Muscle layer of duodenum (tissue), 2 donors: ENCODE data around the gene ATP5F1D.

Experiments used
- H3K27ac ChIP-seq: one replicate; pipeline ENCODE4 v1.7.0; 2013; ENCODE audit warnings: mild to moderate bottlenecking, low read length
- H3K27me3 ChIP-seq: one replicate; pipeline ENCODE4 v1.7.0; 2013; ENCODE audit warnings: low read depth, mild to moderate bottlenecking, control low read depth, low read length
- H3K36me3 ChIP-seq, 2 donors: one replicate each; pipeline ENCODE4 v1.7.0; 2013; ENCODE audit warnings: low read length in 2 of 2, control low read depth in 1 of 2, mild to moderate bottlenecking in 1 of 2; ENCODE audit not compliant: insufficient read depth in 2 of 2, control insufficient read depth in 1 of 2
- H3K4me1 ChIP-seq, 2 donors: one replicate each; pipeline ENCODE4 v1.7.0; 2013; ENCODE audit warnings: low read length in 2 of 2, mild to moderate bottlenecking in 2 of 2, control low read depth in 1 of 2, moderate library complexity in 1 of 2; ENCODE audit not compliant: insufficient read depth in 2 of 2, control insufficient read depth in 1 of 2
- H3K4me3 ChIP-seq, 2 donors: one replicate each; pipeline ENCODE4 v1.7.0; 2013; ENCODE audit warnings: low read length in 2 of 2, low read depth in 1 of 2, mild to moderate bottlenecking in 1 of 2
- H3K9me3 ChIP-seq, 2 donors: one replicate each; pipeline ENCODE4 v1.7.0; 2013; ENCODE audit warnings: low read length in 2 of 2, control low read depth in 1 of 2, mild to moderate bottlenecking in 1 of 2; ENCODE audit not compliant: control insufficient read depth in 1 of 2
- donor health status: healthy.

The ATP5F1D gene

DNA sequence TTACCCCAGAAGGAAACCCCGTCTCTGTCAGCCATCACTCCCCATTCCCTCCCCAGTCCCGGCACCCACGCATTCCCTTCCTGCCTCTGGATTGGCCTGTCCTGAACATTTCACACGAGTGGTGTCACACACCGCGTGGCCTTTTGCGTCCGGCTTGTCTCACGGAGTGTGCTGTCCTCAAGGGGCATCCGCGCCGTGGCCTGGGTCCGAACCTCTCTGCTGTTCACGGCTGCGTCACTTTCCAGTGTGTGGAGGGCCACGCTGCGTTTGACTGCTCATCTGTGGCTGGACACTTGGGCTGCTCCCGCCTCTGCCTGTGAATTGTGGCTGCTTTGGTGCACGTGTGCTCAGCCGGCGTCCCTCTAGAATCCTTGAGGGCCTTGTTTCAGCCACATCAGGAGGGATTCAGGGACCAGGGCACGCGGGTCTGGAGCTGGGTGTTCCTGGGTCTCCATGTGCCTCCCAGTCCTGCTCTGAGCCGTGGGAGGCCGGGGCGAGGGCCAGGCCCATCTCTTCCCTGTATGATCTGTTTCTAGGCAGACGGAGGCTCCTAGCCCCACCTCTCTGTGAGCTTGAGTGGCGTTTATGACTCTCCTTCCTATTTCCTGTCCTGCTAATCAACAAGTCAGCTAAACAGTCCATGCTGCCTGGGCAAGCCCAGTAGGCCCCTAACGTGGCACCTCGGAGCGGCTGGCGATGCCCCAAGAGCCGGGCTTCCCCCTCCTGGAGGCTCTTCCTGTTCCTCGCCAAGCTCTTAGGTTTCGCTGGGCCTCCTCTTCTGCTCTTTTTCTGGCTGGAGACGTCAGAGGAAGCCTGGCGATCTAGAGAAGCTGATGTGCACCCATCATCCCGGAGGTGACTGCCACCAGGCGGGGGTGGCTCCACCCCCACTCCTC, 27.9 kb upstream of the ATP5F1D start:
- Histone ChIP-seq H3K9me3 (no peaks in the 10 kb centered on the region), H3K36me3 (no peaks in the 10 kb centered on the region), H3K27ac (peak overlapping the region; percentile 77), H3K4me1 (peaks cover 17 to 67% of the 10 kb centered on the region in 2 donors), H3K4me3 (peak overlapping the region in 1 of 2 donors; percentile 23), H3K27me3 (no peaks in the 10 kb centered on the region)

DNA sequence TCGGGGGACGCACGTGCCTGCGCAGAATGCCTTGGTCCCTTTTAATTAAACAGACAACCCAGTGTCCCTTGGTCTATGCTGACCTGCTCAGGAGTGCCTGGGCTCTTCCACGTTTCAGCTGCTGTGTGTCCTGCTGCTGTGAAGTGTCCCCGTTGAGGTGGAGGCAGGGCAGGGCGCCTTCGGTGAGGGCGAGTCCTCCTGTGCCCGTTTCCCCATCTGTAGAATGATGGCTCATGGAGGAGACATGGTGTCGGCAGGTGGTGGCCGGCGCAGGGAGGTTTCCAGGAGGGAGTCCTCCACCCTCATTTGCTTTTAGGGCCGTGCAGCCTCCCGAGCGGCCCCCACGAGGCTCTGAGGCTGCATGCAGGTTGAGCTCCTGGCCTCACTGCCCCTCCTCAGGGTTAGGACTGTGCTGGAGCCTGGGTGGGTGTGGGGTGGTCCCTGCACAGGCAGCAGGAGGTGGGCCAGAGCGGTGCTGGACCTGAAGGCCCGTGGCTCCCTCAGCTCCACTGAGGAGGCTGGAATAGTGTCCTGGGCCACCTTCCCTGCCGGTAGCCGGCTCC, 27.2 kb upstream of the ATP5F1D start:
- H3K27me3 ChIP-seq, result no peaks in the 10 kb centered on the region
- peak overlapping the region in 1 of 2 donors; percentile 23 for H3K4me3 ChIP-seq
- peaks cover 14 to 68% of the 10 kb centered on the region in 2 donors for H3K4me1 ChIP-seq
- H3K36me3 ChIP-seq, result no peaks in the 10 kb centered on the region
- no peaks in the 10 kb centered on the region for H3K9me3 ChIP-seq
- H3K27ac ChIP-seq, result peak overlapping the region; percentile 77

- Histone ChIP-seq H3K4me3 (peak overlapping the region in 1 of 2 donors; percentile 23), H3K27me3 (no peaks in the 10 kb centered on the region), H3K27ac (peak overlapping the region; percentile 77), H3K9me3 (no peaks in the 10 kb centered on the region), H3K36me3 (no peaks in the 10 kb centered on the region), H3K4me1 (peaks cover 8 to 61% of the 10 kb centered on the region in 2 donors)
Observed at GRCh38 chr19:1214862-1215731, 26.5 kb upstream of the ATP5F1D start.

DNA sequence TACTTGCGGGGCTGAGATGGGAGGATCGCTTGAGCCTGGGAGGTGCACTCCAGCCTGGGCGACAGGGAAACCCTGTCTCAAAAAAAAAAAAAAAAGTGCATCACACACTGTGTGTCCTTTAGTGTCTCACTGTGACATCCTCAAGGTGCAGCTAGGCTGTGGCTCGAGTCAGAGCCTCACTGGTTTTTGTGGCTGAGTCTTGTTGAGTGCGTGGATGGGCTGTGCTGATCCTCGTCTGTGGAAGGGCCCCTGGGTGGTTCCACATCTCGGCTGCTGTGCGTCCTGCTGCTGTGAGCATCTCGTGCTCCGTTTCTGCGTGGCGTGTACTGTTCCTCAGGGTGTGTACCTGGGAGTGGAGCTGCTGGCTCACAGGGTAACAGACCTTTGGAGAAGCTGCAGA, 24.8 kb upstream of the ATP5F1D start:
- Histone ChIP-seq H3K4me3 (no peak overlapping the region), H3K27me3 (no peaks in the 10 kb centered on the region), H3K4me1 (peaks cover 8 to 58% of the 10 kb centered on the region in 2 donors), H3K36me3 (peaks cover 6 to 10% of the 10 kb centered on the region in 2 donors), H3K9me3 (no peaks in the 10 kb centered on the region), H3K27ac (no peak overlapping the region)

GRCh38 chr19:1217366-1217765, 24.2 kb upstream of the ATP5F1D start:
- Histone ChIP-seq H3K4me1 (peaks cover 8 to 62% of the 10 kb centered on the region in 2 donors), H3K4me3 (no peak overlapping the region), H3K36me3 (peaks cover 6 to 10% of the 10 kb centered on the region in 2 donors), H3K27ac (no peak overlapping the region), H3K27me3 (no peaks in the 10 kb centered on the region), H3K9me3 (no peaks in the 10 kb centered on the region)

DNA sequence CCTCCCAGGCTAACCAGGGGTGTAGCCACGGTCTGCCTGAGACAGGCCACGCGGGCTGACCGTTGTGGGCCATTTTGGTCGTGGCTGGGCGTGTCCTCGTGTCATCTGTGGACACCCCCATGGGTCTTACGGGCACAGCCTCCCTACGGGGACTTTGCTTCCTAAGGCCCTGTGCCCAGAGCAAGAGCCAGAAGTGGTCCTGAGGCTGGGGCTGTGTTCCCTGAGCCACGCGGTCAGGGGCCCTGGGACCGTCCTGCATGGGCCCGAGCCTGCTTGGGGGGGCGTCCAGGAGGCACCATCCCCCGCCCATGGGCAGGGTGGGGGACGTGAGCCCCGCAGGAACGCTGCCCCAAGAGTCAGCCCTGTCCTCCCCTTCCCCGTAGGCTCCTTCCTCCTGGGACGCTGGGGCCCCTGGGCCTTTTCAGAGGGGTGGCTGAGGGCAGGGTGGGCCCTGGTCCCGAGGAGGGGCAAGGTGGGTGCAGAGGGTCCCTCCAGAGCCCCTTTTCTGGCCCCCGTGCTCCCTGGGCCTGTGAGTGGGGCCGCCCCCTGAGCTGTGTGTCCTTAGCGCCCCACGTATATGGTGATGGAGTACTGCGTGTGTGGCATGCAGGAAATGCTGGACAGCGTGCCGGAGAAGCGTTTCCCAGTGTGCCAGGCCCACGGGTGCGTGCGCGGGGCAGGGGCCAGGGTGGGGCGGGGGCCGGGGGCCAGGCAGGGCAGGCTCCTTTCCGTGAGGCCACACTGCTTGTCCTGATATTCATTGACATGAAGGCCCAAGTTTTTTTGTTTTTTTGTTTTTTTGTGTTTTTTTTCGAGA, 22.6 kb upstream of the ATP5F1D start:
- Histone ChIP-seq H3K27ac (peak overlapping the region; percentile 39), H3K9me3 (no peaks in the 10 kb centered on the region), H3K36me3 (peaks cover 6 to 21% of the 10 kb centered on the region in 2 donors), H3K27me3 (no peaks in the 10 kb centered on the region), H3K4me3 (no peak overlapping the region), H3K4me1 (peaks cover 3 to 63% of the 10 kb centered on the region in 2 donors)

GRCh38 chr19:1219786-1220476, 21.6 kb upstream of the ATP5F1D start:
- H3K4me1 ChIP-seq, result peaks cover 3 to 53% of the 10 kb centered on the region in 2 donors
- no peak overlapping the region for H3K4me3 ChIP-seq
- H3K27me3 ChIP-seq, result no peaks in the 10 kb centered on the region
- H3K9me3 ChIP-seq, result no peaks in the 10 kb centered on the region
- no peak overlapping the region for H3K27ac ChIP-seq
- peaks cover 6 to 29% of the 10 kb centered on the region in 2 donors for H3K36me3 ChIP-seq

GRCh38 chr19:1220477-1220930, 21.0 kb upstream of the ATP5F1D start:
- H3K27ac ChIP-seq, result no peak overlapping the region
- no peak overlapping the region for H3K4me3 ChIP-seq
- no peaks in the 10 kb centered on the region for H3K9me3 ChIP-seq
- no peaks in the 10 kb centered on the region for H3K27me3 ChIP-seq
- H3K36me3 ChIP-seq, result peaks cover 6 to 31% of the 10 kb centered on the region in 2 donors
- H3K4me1 ChIP-seq, result peaks cover 0 to 48% of the 10 kb centered on the region in 2 donors

- H3K4me3 ChIP-seq, result no peak overlapping the region
- no peaks in the 10 kb centered on the region for H3K27me3 ChIP-seq
- H3K36me3 ChIP-seq, result peaks cover 6 to 38% of the 10 kb centered on the region in 2 donors
- H3K9me3 ChIP-seq, result no peaks in the 10 kb centered on the region
- no peak overlapping the region for H3K27ac ChIP-seq
- peaks cover 0 to 40% of the 10 kb centered on the region in 2 donors for H3K4me1 ChIP-seq
Observed at GRCh38 chr19:1220976-1221903, 20.3 kb upstream of the ATP5F1D start.
